CD4-positive, alpha-beta T cell (primary cell): ENCODE results near the gene TRHDE. TPM values are rescaled to one million over a fixed set of nuclear protein-coding genes. Genes with fewer than 3 reads are reported as not detected.

Source experiments
- ATAC-seq: fragments of 200-7000 bp; cut with Tn5 transposase; one replicate; pipeline ENCODE4 v1.10.0; 2022; ENCODE audit warnings: mild to moderate bottlenecking; ENCODE audit not compliant: poor library complexity
- CTCF ChIA-PET: fragments of 350-600 bp; sonication (Branson Sonifier 250); formaldehyde crosslinking; loops from one replicate; lab custom pipeline; 2021; ENCODE audit warnings: antibody characterized with exemption, inconsistent platforms; lab: Charles Lee
- POLR2A ChIA-PET: fragments of 350-600 bp; sonication (Branson Sonifier 250); formaldehyde crosslinking; loops from one replicate; lab custom pipeline; 2021; ENCODE audit warnings: antibody characterized with exemption, inconsistent platforms; lab: Charles Lee
- DNase-seq, 14 experiments: peaks; one replicate each; pipeline ENCODE4 v3.0.0-alpha.2; 2013 to 2020; ENCODE audit warnings: mixed read lengths in 2 of 14
- H3K27ac ChIP-seq, 2 donors: one replicate each; pipeline versions ENCODE4 v1.5.1 to v1.7.0; 2013; ENCODE audit warnings: low read length in 2 of 2, low read depth in 1 of 2, mild to moderate bottlenecking in 1 of 2
- H3K27me3 ChIP-seq, 2 experiments: 1 replicate in 1 of 2; 2 replicates in 1 of 2; pipeline versions ENCODE4 v1.6.1 to v1.7.0; 2013; ENCODE audit warnings: low read length in 2 of 2, control low read depth in 1 of 2, mild to moderate bottlenecking in 1 of 2, moderate library complexity in 1 of 2; ENCODE audit not compliant: insufficient read depth in 2 of 2, control insufficient read depth in 1 of 2
- H3K36me3 ChIP-seq: one replicate; pipeline ENCODE4 v1.6.1; 2013; ENCODE audit warnings: low read length, control low read depth; ENCODE audit not compliant: insufficient read depth
- H3K4me1 ChIP-seq: one replicate; pipeline ENCODE4 v1.6.1; 2013; ENCODE audit warnings: low read length, control low read depth; ENCODE audit not compliant: insufficient read depth
- H3K4me3 ChIP-seq: one replicate; pipeline ENCODE4 v1.5.1; 2013; ENCODE audit warnings: mild to moderate bottlenecking, low read length, moderate library complexity
- H3K9me3 ChIP-seq, 2 experiments: 1 replicate in 1 of 2; 2 replicates in 1 of 2; pipeline versions ENCODE4 v1.6.1 to v1.7.0; 2013; ENCODE audit warnings: low read length in 2 of 2, mild to moderate bottlenecking in 2 of 2, control low read depth in 1 of 2, moderate library complexity in 1 of 2; ENCODE audit not compliant: control insufficient read depth in 1 of 2, insufficient read depth in 1 of 2
- H3K27ac Mint-ChIP-seq: one replicate; pipeline ENCODE4 v1.8.0; 2020; ENCODE audit warnings: mixed read lengths
- H3K27me3 Mint-ChIP-seq: one replicate; pipeline ENCODE4 v1.8.0; 2021; ENCODE audit warnings: mixed read lengths
- H3K36me3 Mint-ChIP-seq: one replicate; pipeline ENCODE4 v1.8.0; 2021; ENCODE audit warnings: low read depth, mixed read lengths
- H3K4me1 Mint-ChIP-seq: one replicate; pipeline ENCODE4 v1.8.0; 2021; ENCODE audit warnings: low read depth, mixed read lengths
- H3K4me3 Mint-ChIP-seq: one replicate; pipeline ENCODE4 v1.8.0; 2020; ENCODE audit warnings: mild to moderate bottlenecking, mixed read lengths
- H3K9me3 Mint-ChIP-seq: one replicate; pipeline ENCODE4 v1.8.0; 2020; ENCODE audit warnings: mixed read lengths
- intact Hi-C, 2 experiments: fragments of 100-400 bp; cut with DNase I in 1 of 2; cut with micrococcal nuclease in 1 of 2; formaldehyde crosslinking; loops; one replicate each; pipeline versions ENCODE4 v1.15.1 to v1.9.0; 2023 to 2025; cut with DNase I, micrococcal nuclease
- total RNA-seq, 174 experiments: library from RNA in 2 of 174; stranded (reverse) in 2 of 174; gene quantifications; one replicate each; pipeline ENCODE4 v1.2.3 and lab custom pipeline; 2021 to 2026
- TF ChIP-seq, protein P1 (sequence below): fragments of 200-600 bp; IDR thresholded peaks from one replicate; pipeline ENCODE4 v1.8.0; 2022; ENCODE audit warnings: antibody characterized with exemption, mild to moderate bottlenecking

TRHDE gene
- total RNA-seq, 2 experiments from 2014 or later: not detected

DNA sequence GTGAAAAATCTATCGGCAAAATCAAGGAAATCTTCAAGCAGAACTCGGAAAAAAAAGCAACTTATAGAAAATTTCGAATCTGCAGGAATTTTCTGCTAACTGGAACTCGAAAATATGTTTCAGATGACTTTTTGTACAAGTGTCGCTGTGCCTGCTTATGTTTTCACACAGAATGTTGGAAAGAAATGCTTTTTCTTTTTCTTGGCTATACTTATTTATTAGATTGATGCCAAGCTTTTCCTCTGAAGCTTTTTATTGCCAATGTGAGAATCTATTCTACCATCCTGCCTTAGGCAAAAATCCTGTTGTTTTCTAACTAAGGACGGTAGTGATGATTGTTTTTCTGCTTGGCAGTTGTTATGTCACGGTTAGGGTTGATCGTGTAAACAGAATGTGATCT is 65.8 kb downstream of the TRHDE start:
- Mint-ChIP-seq H3K36me3 (no peaks in the 10 kb centered on the region), H3K27ac (no peak overlapping the region), H3K27me3 (no peaks in the 10 kb centered on the region), H3K4me3 (no peak overlapping the region), H3K4me1 (no peaks in the 10 kb centered on the region), H3K9me3 (no peaks in the 10 kb centered on the region)
- Histone ChIP-seq H3K27me3 (no peaks in the 10 kb centered on the region), H3K4me1 (no peaks in the 10 kb centered on the region), H3K4me3 (no peak overlapping the region), H3K36me3 (no peaks in the 10 kb centered on the region), H3K9me3 (no peaks in the 10 kb centered on the region), H3K27ac (no peak overlapping the region)
- ATAC-seq: no peak
- intact Hi-C loops: no loop called here
- ChIA-PET CTCF (no interaction called here), POLR2A (no interaction called here)
- TF ChIP-seq, protein P1, sequence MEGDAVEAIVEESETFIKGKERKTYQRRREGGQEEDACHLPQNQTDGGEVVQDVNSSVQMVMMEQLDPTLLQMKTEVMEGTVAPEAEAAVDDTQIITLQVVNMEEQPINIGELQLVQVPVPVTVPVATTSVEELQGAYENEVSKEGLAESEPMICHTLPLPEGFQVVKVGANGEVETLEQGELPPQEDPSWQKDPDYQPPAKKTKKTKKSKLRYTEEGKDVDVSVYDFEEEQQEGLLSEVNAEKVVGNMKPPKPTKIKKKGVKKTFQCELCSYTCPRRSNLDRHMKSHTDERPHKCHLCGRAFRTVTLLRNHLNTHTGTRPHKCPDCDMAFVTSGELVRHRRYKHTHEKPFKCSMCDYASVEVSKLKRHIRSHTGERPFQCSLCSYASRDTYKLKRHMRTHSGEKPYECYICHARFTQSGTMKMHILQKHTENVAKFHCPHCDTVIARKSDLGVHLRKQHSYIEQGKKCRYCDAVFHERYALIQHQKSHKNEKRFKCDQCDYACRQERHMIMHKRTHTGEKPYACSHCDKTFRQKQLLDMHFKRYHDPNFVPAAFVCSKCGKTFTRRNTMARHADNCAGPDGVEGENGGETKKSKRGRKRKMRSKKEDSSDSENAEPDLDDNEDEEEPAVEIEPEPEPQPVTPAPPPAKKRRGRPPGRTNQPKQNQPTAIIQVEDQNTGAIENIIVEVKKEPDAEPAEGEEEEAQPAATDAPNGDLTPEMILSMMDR: no peak
- no peak for DNase-seq

DNA sequence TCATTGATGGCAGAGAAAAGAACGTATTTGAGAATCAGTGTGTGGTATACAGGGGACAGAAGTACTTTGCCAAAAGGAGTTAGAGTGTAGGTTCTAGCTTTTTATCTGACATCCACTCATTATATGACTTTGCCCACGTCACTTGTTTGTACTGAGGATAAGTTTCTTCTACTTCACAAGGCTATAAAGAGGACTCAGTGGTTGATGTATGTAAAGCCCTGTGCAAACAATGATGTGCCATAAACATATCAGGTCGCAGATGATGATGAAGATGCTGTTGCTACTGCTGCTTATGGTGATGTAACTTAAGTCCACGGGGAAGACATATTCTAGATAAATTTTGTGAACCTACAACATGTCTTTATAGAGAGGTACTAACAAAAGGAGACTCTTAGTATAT is 66.3 kb downstream of the TRHDE start:
- H3K36me3 ChIP-seq: no peaks in the 10 kb centered on the region
- H3K27ac Mint-ChIP-seq: no peak overlapping the region
- no peaks in the 10 kb centered on the region for H3K9me3 Mint-ChIP-seq
- ATAC-seq: no peak
- no peaks in the 10 kb centered on the region for H3K27me3 Mint-ChIP-seq
- CTCF ChIA-PET: no interaction called here
- no peaks in the 10 kb centered on the region for H3K4me1 ChIP-seq
- no peak overlapping the region for H3K4me3 ChIP-seq
- DNase-seq: no peak
- intact Hi-C loops: no loop called here
- no peak overlapping the region for H3K4me3 Mint-ChIP-seq
- no peaks in the 10 kb centered on the region for H3K27me3 ChIP-seq
- POLR2A ChIA-PET: no interaction called here
- H3K27ac ChIP-seq: no peak overlapping the region
- no peaks in the 10 kb centered on the region for H3K4me1 Mint-ChIP-seq
- no peaks in the 10 kb centered on the region for H3K36me3 Mint-ChIP-seq
- H3K9me3 ChIP-seq: no peaks in the 10 kb centered on the region
- TF ChIP-seq, protein P1: no peak

DNA sequence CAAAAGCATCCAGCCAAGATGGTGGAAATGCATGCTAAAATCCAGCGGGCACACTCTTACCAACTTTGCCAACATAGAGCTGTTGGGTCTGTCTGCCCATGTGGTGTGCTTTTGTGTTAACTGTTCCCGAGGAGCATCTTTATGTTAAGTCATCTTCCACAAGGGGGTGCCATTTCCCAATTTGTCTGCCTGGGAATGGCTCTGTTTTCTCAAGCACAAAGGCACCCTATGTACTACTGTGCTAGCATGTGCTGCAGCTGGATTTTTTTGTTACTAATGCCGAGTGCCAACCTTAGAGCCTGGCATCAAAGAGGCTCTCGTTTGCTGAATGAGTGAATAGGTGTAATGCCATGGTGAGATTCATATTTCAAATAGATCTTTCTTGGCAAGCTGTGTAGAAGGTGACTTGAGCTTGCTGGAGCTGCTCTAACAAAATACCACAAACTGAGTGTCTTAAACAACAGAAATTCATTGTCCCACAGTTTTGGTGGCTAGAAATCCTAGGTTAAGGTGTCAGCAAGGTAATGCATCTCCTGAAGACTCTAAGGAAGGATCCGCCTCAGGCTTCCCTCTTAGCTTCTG is 74.3 kb downstream of the TRHDE start:
- Histone ChIP-seq H3K9me3 (no peaks in the 10 kb centered on the region), H3K27me3 (no peaks in the 10 kb centered on the region), H3K36me3 (no peaks in the 10 kb centered on the region), H3K27ac (no peak overlapping the region), H3K4me1 (no peaks in the 10 kb centered on the region), H3K4me3 (no peak overlapping the region)
- Mint-ChIP-seq H3K4me3 (no peak overlapping the region), H3K9me3 (no peaks in the 10 kb centered on the region), H3K4me1 (no peaks in the 10 kb centered on the region), H3K27ac (no peak overlapping the region), H3K36me3 (no peaks in the 10 kb centered on the region), H3K27me3 (no peaks in the 10 kb centered on the region)
- DNase-seq (peak in 5 of 14 experiments; percentile 3 to 26 (median 22)), ATAC-seq (peak; percentile 48)
- ChIA-PET CTCF (no interaction called here), POLR2A (no interaction called here)
- intact Hi-C loops: no loop called here
- TF ChIP-seq, protein P1: no peak
